ENCODE data around the gene IL16.
"Not testable (repeated sequence)": the region's sequence is repeated elsewhere in the genome, so short reads cannot be mapped to it uniquely, and the experiment has no call there.

IL16 gene
- 191 to 240 (median 240) reads per million in 3 donors for total RNA-seq

- DNase-seq = no peak
- no peaks in the 10 kb centered on the region for H3K27me3 ChIP-seq (replicated peaks; ENCODE audit: control insufficient read depth, insufficient read depth, low read length, poor library complexity, severe bottlenecking)
- H3K36me3 ChIP-seq (ENCODE audit: control insufficient read depth, insufficient read depth, low read length) = no peaks in the 10 kb centered on the region
- H3K4me3 ChIP-seq (ENCODE audit: insufficient read depth, low read depth, low read length, poor library complexity, severe bottlenecking) = no peak within 1 kb of the TSS
- no peaks in the 10 kb centered on the region for H3K4me1 ChIP-seq (ENCODE audit: control insufficient read depth, insufficient read depth, low read length, poor library complexity, severe bottlenecking)
- no peaks in the 10 kb centered on the region for H3K9me3 ChIP-seq (ENCODE audit: control insufficient read depth, low read length)
- H3K27ac ChIP-seq (ENCODE audit: insufficient read depth, low read length, poor library complexity, severe bottlenecking) = no peak within 1 kb of the TSS
These were observed at the start of gene IL16 for GRCh38 chr15:81196576-81197254. IL16 (plus strand) TSS chr15:81196879; CDS start chr15:81225400, 28,521 bp downstream.

- no peak overlapping the region for H3K4me3 ChIP-seq (ENCODE audit: insufficient read depth, low read depth, low read length, poor library complexity, severe bottlenecking)
- no peaks in the 10 kb centered on the region for H3K9me3 ChIP-seq (ENCODE audit: control insufficient read depth, low read length)
These were observed 45.3 kb upstream of the IL16 start for GRCh38 chr15:81151389-81151788.

GRCh38 chr15:81152339-81152738, 44.3 kb upstream of the IL16 start:
- H3K9me3 ChIP-seq (ENCODE audit: control insufficient read depth, low read length) = no peaks in the 10 kb centered on the region
- no peak for DNase-seq
- no peak overlapping the region for H3K27ac ChIP-seq (ENCODE audit: insufficient read depth, low read length, poor library complexity, severe bottlenecking)
- H3K36me3 ChIP-seq (ENCODE audit: control insufficient read depth, insufficient read depth, low read length) = no peaks in the 10 kb centered on the region
- no peaks in the 10 kb centered on the region for H3K27me3 ChIP-seq (replicated peaks; ENCODE audit: control insufficient read depth, insufficient read depth, low read length, poor library complexity, severe bottlenecking)
- no peak overlapping the region for H3K4me3 ChIP-seq (ENCODE audit: insufficient read depth, low read depth, low read length, poor library complexity, severe bottlenecking)
- no peaks in the 10 kb centered on the region for H3K4me1 ChIP-seq (ENCODE audit: control insufficient read depth, insufficient read depth, low read length, poor library complexity, severe bottlenecking)

More at GRCh38 chr15:81151389-81151788, 45.3 kb upstream of the IL16 start:
- Histone ChIP-seq H3K27ac (ENCODE audit: insufficient read depth, low read length, poor library complexity, severe bottlenecking) (no peak overlapping the region), H3K4me1 (ENCODE audit: control insufficient read depth, insufficient read depth, low read length, poor library complexity, severe bottlenecking) (no peaks in the 10 kb centered on the region), H3K27me3 (replicated peaks; ENCODE audit: control insufficient read depth, insufficient read depth, low read length, poor library complexity, severe bottlenecking) (no peaks in the 10 kb centered on the region), H3K36me3 (ENCODE audit: control insufficient read depth, insufficient read depth, low read length) (no peaks in the 10 kb centered on the region)
- no peak for DNase-seq

- no peak for DNase-seq
- Histone ChIP-seq H3K27me3 (replicated peaks; ENCODE audit: control insufficient read depth, insufficient read depth, low read length, poor library complexity, severe bottlenecking) (no peaks in the 10 kb centered on the region), H3K36me3 (ENCODE audit: control insufficient read depth, insufficient read depth, low read length) (no peaks in the 10 kb centered on the region)
These were observed 43.9 kb upstream of the IL16 start for GRCh38 chr15:81152799-81153198.

GRCh38 chr15:81155375-81156218, 41.1 kb upstream of the IL16 start:
- no peaks in the 10 kb centered on the region for H3K36me3 ChIP-seq (ENCODE audit: control insufficient read depth, insufficient read depth, low read length)
- no peaks in the 10 kb centered on the region for H3K9me3 ChIP-seq (ENCODE audit: control insufficient read depth, low read length)
- H3K4me3 ChIP-seq (ENCODE audit: insufficient read depth, low read depth, low read length, poor library complexity, severe bottlenecking) = no peak overlapping the region
- H3K27me3 ChIP-seq (replicated peaks; ENCODE audit: control insufficient read depth, insufficient read depth, low read length, poor library complexity, severe bottlenecking) = no peaks in the 10 kb centered on the region
- no peak overlapping the region for H3K27ac ChIP-seq (ENCODE audit: insufficient read depth, low read length, poor library complexity, severe bottlenecking)
- H3K4me1 ChIP-seq (ENCODE audit: control insufficient read depth, insufficient read depth, low read length, poor library complexity, severe bottlenecking) = no peaks in the 10 kb centered on the region
- DNase-seq = no peak

More at GRCh38 chr15:81152799-81153198, 43.9 kb upstream of the IL16 start:
- no peak overlapping the region for H3K4me3 ChIP-seq (ENCODE audit: insufficient read depth, low read depth, low read length, poor library complexity, severe bottlenecking)
- H3K4me1 ChIP-seq (ENCODE audit: control insufficient read depth, insufficient read depth, low read length, poor library complexity, severe bottlenecking) = no peaks in the 10 kb centered on the region
- H3K27ac ChIP-seq (ENCODE audit: insufficient read depth, low read length, poor library complexity, severe bottlenecking) = no peak overlapping the region
- H3K9me3 ChIP-seq (ENCODE audit: control insufficient read depth, low read length) = no peaks in the 10 kb centered on the region

- no peaks in the 10 kb centered on the region for H3K27me3 ChIP-seq (replicated peaks; ENCODE audit: control insufficient read depth, insufficient read depth, low read length, poor library complexity, severe bottlenecking)
- DNase-seq = no peak
- H3K4me3 ChIP-seq (ENCODE audit: insufficient read depth, low read depth, low read length, poor library complexity, severe bottlenecking) = no peak overlapping the region
- no peaks in the 10 kb centered on the region for H3K36me3 ChIP-seq (ENCODE audit: control insufficient read depth, insufficient read depth, low read length)
- no peaks in the 10 kb centered on the region for H3K9me3 ChIP-seq (ENCODE audit: control insufficient read depth, low read length)
- H3K27ac ChIP-seq (ENCODE audit: insufficient read depth, low read length, poor library complexity, severe bottlenecking) = no peak overlapping the region
- H3K4me1 ChIP-seq (ENCODE audit: control insufficient read depth, insufficient read depth, low read length, poor library complexity, severe bottlenecking) = peaks cover 4% of the 10 kb centered on the region
These were observed 40.4 kb upstream of the IL16 start for GRCh38 chr15:81156324-81156723.

GRCh38 chr15:81157195-81157938, 39.3 kb upstream of the IL16 start:
- Histone ChIP-seq H3K27me3 (replicated peaks; ENCODE audit: control insufficient read depth, insufficient read depth, low read length, poor library complexity, severe bottlenecking) (no peaks in the 10 kb centered on the region), H3K9me3 (ENCODE audit: control insufficient read depth, low read length) (no peaks in the 10 kb centered on the region), H3K4me3 (ENCODE audit: insufficient read depth, low read depth, low read length, poor library complexity, severe bottlenecking) (no peak overlapping the region), H3K27ac (ENCODE audit: insufficient read depth, low read length, poor library complexity, severe bottlenecking) (no peak overlapping the region), H3K4me1 (ENCODE audit: control insufficient read depth, insufficient read depth, low read length, poor library complexity, severe bottlenecking) (peaks cover 13% of the 10 kb centered on the region), H3K36me3 (ENCODE audit: control insufficient read depth, insufficient read depth, low read length) (no peaks in the 10 kb centered on the region)
- DNase-seq = no peak

- H3K36me3 ChIP-seq (ENCODE audit: control insufficient read depth, insufficient read depth, low read length) = no peaks in the 10 kb centered on the region
- peaks cover 13% of the 10 kb centered on the region for H3K4me1 ChIP-seq (ENCODE audit: control insufficient read depth, insufficient read depth, low read length, poor library complexity, severe bottlenecking)
- H3K9me3 ChIP-seq (ENCODE audit: control insufficient read depth, low read length) = no peaks in the 10 kb centered on the region
- no peaks in the 10 kb centered on the region for H3K27me3 ChIP-seq (replicated peaks; ENCODE audit: control insufficient read depth, insufficient read depth, low read length, poor library complexity, severe bottlenecking)
- H3K4me3 ChIP-seq (ENCODE audit: insufficient read depth, low read depth, low read length, poor library complexity, severe bottlenecking) = no peak overlapping the region
- DNase-seq = no peak
- H3K27ac ChIP-seq (ENCODE audit: insufficient read depth, low read length, poor library complexity, severe bottlenecking) = no peak overlapping the region
These were observed 38.8 kb upstream of the IL16 start for GRCh38 chr15:81157939-81158223.

GRCh38 chr15:81158561-81158960, 38.1 kb upstream of the IL16 start:
- not testable (repeated sequence) for H3K4me3 ChIP-seq (ENCODE audit: insufficient read depth, low read depth, low read length, poor library complexity, severe bottlenecking); DNase-seq; H3K27me3 ChIP-seq (replicated peaks; ENCODE audit: control insufficient read depth, insufficient read depth, low read length, poor library complexity, severe bottlenecking); H3K9me3 ChIP-seq (ENCODE audit: control insufficient read depth, low read length); H3K36me3 ChIP-seq (ENCODE audit: control insufficient read depth, insufficient read depth, low read length); H3K27ac ChIP-seq (ENCODE audit: insufficient read depth, low read length, poor library complexity, severe bottlenecking)
- peaks cover 13% of the 10 kb centered on the region for H3K4me1 ChIP-seq (ENCODE audit: control insufficient read depth, insufficient read depth, low read length, poor library complexity, severe bottlenecking)

All from effector memory CD4-positive, alpha-beta T cell (primary cell).